NCI-H526 treated with DMSO at 0.1 percent for 48 hours (cell line): Measurements from ENCODE around the gene PDCD6IP.

Experiments
- DNase-seq: peaks from one replicate; lab custom pipeline; 2025; lab: John Stamatoyannopoulos, UW

Gene PDCD6IP

DNA sequence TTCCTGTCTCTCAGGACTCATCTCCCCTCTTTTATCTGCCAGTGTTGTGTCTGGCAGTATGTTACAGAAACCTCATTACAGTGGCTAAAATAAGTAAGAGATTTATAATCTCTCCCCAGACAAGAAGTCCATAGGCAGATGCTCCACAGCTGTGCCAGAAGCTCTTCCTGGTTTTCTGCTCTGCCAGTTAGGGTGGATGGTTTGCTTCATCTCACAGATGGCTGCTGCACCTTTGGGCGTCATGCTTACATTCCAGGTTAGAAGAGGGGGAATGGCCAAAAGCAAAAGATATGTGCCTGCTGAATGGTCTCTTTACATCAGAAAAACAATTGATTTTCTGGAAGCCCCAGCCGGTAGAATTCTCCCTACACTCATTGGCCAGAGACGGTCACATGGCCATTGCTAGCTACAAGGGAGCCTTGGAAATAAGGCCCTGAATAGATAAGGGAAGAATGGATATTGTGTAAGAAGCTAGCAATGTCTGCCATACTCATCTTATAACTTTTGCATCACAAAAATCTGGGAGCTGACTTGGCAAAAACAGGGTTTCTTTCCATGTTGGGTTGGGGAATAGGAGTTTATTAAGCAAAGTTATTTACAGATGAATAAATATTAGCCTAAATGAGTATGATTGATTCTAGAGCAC, 91.1 kb downstream of the PDCD6IP start:
- DNase-seq, result no peak

DNA sequence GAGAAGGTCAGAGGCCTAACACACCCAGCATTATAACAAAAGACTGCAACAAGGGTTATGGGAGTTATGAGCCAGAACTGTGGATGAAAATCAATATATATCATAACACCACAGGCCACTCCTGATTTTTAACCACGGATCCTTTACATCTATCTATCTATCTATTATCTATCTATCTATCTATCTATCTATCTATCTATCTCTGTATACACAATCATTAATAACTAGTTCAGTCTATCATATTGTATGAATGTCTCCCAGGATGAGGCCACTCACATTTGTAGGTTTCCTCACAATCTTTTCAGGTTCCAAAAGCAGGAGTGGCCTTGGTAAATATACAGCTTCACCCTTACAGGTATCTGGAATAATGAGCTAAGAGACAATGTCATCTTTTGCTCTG, 94.2 kb downstream of the PDCD6IP start:
- DNase-seq, result no peak

GRCh38 chr3:33895658-33896057, 97.2 kb downstream of the PDCD6IP start:
- no peak for DNase-seq

DNA sequence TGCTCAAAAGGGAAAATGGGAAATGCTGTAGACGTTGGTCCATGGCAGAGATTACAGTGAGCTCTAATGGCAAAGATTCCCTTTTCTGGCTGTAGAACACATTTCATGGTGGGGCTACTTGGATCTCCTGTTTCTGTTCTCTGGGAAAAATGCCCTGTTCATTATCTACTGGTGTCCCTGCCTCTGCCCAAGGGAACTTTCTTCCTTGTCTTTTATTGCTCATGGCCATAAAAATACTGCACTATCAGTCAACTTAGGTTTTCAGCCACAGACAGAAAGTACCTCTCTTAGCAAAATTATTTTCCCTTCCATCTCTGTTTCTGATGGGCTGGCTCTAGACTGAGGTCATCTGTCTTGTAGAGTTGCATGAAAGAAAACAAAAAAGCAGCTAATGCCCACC, 98.9 kb downstream of the PDCD6IP start:
- no peak for DNase-seq

DNA sequence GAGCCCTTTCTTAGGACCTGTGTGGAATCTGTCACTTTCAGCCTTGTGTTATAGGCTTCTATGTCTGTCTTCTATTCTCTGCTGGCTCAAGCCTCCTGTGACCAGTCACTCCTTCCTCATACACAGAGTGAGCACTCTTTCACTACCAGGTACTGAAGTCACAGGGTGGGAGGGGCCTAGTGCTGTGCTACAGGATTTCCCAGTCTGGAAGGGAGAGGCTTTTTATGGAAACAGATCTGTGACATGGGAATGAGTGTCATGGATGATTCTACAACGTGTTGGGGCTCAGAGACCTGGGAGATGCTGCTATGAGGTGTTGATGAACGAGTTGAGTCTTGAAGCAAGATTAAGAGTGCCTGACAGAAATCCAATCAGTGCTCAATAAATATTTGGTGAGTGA, 100.5 kb downstream of the PDCD6IP start:
- DNase-seq, result no peak

GRCh38 chr3:33900440-33900808, 102.0 kb downstream of the PDCD6IP start:
- DNase-seq, result no peak

- no peak for DNase-seq
Observed at GRCh38 chr3:33900809-33901505, 102.5 kb downstream of the PDCD6IP start.

- DNase-seq, result no peak
Observed at GRCh38 chr3:33901862-33902563, 103.6 kb downstream of the PDCD6IP start.

- no peak for DNase-seq
Observed at GRCh38 chr3:33904730-33905129, 106.3 kb downstream of the PDCD6IP start.

- DNase-seq, result no peak
Observed at GRCh38 chr3:33908250-33908851, 109.9 kb downstream of the PDCD6IP start.

DNA sequence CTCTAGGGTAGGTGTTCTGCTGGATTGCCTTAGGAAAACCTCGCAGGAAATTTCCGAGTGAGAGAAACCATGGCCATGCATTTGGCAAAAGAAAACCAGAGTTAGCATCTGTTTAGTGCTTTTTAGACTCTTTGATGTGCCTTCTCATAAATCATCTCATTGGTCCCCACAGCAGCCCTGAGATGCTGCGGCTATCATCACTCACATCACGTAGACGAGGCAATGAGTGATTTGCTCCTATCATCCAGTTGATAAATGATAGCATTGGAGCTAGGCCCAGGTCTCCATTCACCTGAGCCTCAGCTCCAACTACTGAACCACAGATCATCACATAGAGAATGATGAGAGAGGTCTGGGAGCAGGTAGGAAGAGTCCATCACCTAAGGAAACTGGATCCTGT, 111.1 kb downstream of the PDCD6IP start:
- DNase-seq, result no peak

GRCh38 chr3:33910031-33910430, 111.6 kb downstream of the PDCD6IP start:
- DNase-seq, result no peak

DNA sequence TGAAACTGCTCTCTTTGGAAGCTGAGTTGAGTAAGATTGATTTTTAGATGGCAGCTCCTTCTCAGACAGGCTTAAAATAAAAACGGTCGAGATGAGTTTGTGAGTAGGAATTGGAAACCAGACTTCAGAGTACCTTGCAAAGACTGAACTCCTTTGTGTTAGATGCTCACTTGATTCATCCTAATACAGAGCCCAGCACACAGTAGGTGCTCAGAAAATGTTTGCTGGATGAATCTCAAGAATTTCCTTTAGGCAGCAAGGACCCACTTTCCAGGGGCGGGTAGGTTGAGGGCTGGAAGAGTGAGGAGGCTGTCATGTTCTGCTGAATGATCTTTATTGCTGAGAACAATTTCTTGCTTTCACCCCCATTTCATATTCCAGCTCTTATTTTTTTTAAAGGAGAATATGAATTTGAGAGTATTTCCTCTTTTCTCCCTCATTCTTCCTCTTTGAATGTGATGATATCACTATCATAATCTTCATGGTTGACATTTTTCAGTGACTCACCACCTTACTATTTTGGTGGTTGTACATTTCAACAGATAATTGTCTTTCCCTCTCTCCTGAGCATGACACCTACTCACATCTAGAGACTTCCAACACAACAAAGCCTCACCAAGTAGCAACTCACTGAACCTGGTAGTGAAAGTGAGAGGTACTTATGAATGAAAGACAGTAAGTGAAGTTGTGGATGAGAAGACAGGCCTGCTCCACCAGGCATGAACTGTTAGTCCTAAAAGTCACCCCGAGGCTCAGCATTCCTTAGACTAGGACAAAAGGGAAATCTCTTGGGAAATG, 113.3 kb downstream of the PDCD6IP start:
- no peak for DNase-seq

DNA sequence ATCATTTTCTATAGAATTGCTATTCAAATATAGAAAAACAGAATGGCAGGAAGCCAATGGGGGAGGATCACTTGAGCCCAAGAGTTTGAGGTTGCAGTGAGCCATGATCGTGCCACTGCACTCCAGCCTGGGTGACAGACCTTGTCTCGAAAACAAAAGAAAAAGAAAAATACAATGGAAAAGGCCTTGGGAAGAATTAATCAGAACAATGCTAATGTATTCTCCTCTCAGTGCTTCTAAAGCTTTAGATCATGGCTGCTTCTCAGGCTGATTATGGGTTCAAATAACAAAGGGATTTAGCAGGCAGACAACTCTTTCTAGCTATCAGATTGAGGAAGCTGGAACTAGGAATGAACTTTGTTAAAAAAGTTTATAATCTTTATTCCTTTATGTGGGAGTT, 115.8 kb downstream of the PDCD6IP start:
- no peak for DNase-seq

DNA sequence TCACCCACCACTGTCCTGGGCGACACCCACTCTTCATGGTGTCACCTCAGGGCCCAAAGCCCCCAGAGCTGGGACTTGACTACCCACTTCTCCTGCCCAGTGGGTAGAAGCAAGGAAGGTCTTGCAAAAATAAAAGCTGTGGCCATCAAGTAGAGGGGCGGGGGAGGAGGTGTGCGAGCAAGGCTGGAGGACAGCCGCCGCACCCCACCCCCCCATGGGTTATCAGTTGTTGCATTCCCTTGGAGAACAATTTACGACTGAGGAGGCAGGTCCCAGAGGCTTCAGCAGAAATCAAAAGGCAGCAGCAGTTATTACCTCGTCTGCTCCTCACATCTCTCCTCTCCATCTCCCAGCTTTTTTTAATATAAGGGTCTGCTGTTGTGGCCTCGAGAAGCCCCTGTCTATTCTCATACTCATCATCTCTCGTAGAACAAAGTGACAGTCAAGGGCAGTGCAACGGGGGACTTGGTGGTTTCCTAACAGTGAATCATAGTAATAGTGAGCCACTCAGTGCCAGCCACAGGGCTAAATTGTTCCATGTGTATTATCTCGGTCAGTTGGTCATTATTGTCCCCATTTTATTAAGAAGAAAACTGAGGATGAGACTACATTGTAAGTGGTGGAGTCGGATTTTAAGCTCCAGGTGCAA, 116.4 kb downstream of the PDCD6IP start:
- no peak for DNase-seq

DNA sequence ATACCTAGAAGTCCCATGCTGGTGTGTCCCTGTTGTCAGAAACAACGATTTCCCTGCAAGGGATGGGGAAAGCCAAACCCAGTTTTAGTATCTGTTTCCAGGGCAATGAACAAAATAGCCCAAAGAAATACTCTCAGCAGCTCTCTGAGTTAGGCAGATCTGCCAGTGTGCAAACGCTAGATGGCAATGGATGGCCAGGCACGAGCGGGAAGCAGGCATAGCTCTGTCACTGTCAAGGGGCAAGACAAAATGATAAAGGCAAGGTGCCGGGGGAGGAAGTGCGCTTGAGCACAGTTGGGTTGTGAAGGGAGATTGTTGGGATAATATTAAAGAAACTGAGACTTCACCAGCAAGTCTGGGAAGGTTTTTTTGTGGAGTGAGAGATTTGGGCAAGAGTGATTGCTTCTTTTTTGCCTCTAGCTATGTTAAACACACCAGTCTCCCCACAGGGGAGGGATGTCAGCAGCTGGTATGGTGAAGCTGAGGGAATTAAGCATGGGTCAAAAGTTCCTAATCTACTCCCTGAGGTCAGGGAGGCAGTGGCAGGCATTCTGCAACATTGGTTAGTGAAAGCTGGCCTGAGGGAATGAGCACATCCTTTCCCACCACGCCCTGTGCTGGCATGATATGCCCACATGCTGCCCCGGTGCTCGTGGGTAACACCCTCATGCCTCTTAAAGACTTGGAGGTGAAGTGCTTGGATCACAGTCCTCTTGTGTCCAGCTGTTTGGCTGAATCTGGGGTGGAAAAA, 117.5 kb downstream of the PDCD6IP start:
- DNase-seq, result peak; percentile 9

DNA sequence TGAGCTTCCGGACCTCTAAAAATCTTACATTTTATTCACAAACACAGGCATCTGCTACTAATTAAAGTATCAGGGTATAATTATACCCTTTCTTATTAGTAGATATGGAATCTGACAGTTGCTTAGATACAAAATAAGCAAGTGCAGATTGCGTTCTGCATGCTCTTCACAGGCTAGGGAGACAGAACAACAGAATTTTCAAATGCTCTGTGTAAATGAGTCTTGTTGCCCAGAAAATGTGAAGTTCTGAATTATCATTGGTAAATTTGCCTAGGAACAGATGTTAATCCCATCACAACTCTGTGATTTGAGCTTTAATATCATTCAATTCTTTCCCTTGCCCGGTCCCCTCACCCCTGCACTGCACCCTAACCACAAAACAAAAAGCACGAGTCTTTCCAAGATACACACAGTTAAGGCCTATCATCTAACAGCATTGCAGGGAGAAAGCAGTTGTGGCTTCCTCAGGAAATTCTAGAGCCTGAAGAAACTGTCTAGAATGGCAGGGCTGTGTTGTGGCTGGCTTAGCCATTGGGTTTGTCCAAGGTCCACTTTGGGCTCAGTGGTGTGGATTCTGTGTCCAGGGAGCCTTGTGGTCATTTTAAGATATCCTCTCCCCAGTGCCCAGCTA, 119.8 kb downstream of the PDCD6IP start:
- no peak for DNase-seq
